Cardiac fibroblast (primary cell): ENCODE results near the gene TNFAIP6.

Experiments used
- DNase-seq, 2 donors: peaks; one replicate each; pipeline versions ENCODE4 v3.0.0 to v3.0.0-alpha.2; 2010; ENCODE audit warnings: low read depth in 2 of 2
- H3K4me3 ChIP-seq, 2 donors: replicated peaks in 1 of 2; 1 replicate in 1 of 2; 2 replicates in 1 of 2; pipeline ENCODE4 v1.5.1; 2011; ENCODE audit warnings: low read depth in 2 of 2, low read length in 2 of 2, mild to moderate bottlenecking in 2 of 2, moderate library complexity in 1 of 2
- CTCF ChIP-seq: IDR thresholded peaks from one replicate; pipeline ENCODE4 v1.5.1; 2011; ENCODE audit warnings: low read depth, mild to moderate bottlenecking, low read length, inconsistent platforms

Gene TNFAIP6

GRCh38 chr2:151359768-151360461 is 2.5 kb downstream of the TNFAIP6 start:
- no peak for TF ChIP-seq CTCF
- H3K4me3 ChIP-seq = peak overlapping the region in 1 of 2 donors; percentile 16
- no peak for DNase-seq

- TF ChIP-seq CTCF = no peak
These were observed 4.4 kb downstream of the TNFAIP6 start for GRCh38 chr2:151361674-151362370.

GRCh38 chr2:151363709-151364108 is 6.3 kb downstream of the TNFAIP6 start:
- DNase-seq = peak; percentile 85 to 86
- TF ChIP-seq CTCF = no peak
- H3K4me3 ChIP-seq = no peak overlapping the region

More at GRCh38 chr2:151361674-151362370, 4.4 kb downstream of the TNFAIP6 start:
- no peak overlapping the region for H3K4me3 ChIP-seq
- peak; percentile 31 to 74 for DNase-seq

GRCh38 chr2:151367571-151367970 is 10.2 kb downstream of the TNFAIP6 start:
- DNase-seq = peak; percentile 26 to 46
- H3K4me3 ChIP-seq = no peak overlapping the region
- TF ChIP-seq CTCF = no peak

GRCh38 chr2:151374436-151374835 is 17.0 kb downstream of the TNFAIP6 start:
- no peak overlapping the region for H3K4me3 ChIP-seq
- no peak for TF ChIP-seq CTCF
- DNase-seq = peak; percentile 83 to 88

DNA sequence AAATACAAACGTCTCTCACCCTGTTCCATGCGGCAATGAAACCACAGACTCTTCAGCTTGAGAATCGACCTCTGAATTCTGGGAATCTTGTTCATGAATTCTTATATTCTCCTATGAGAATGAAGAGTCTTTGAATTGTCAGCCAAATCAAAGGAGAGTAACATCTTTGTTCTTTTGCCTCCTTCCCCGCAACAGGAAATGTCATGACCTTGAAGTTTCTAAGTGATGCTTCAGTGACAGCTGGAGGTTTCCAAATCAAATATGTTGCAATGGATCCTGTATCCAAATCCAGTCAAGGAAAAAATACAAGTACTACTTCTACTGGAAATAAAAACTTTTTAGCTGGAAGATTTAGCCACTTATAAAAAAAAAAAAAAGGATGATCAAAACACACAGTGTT is 21.8 kb downstream of the TNFAIP6 start:
- TF ChIP-seq CTCF = no peak
- DNase-seq = peak; percentile 55 to 63
- no peak overlapping the region for H3K4me3 ChIP-seq
